Mucosa of stomach (tissue), 1 donor: ENCODE data around the gene C5orf58.

Experiments used
- H3K27me3 ChIP-seq: one replicate; pipeline ENCODE4 v1.7.0; 2013; ENCODE audit warnings: mild to moderate bottlenecking, low read length; ENCODE audit not compliant: control insufficient read depth, insufficient read depth
- H3K36me3 ChIP-seq: one replicate; pipeline ENCODE4 v1.7.0; 2013; ENCODE audit warnings: low read length; ENCODE audit not compliant: control insufficient read depth, insufficient read depth
- H3K4me1 ChIP-seq: one replicate; pipeline ENCODE4 v1.7.0; 2013; ENCODE audit warnings: mild to moderate bottlenecking, low read length; ENCODE audit not compliant: control insufficient read depth, insufficient read depth
- H3K4me3 ChIP-seq: one replicate; pipeline ENCODE4 v1.7.0; 2013; ENCODE audit warnings: low read length
- H3K9ac ChIP-seq: one replicate; pipeline ENCODE4 v1.7.0; 2013; ENCODE audit warnings: mild to moderate bottlenecking, low read length, moderate library complexity
- H3K9me3 ChIP-seq: one replicate; pipeline ENCODE4 v1.7.0; 2013; ENCODE audit warnings: mild to moderate bottlenecking, low read length, moderate library complexity; ENCODE audit not compliant: control insufficient read depth
- donor health status: Pancreatic carcinoma.

Gene C5orf58

GRCh38 chr5:170290498-170290897 is 57.7 kb downstream of the C5orf58 start:
- Histone ChIP-seq H3K9me3 (no peaks in the 10 kb centered on the region), H3K27me3 (no peaks in the 10 kb centered on the region), H3K9ac (no peak overlapping the region), H3K36me3 (no peaks in the 10 kb centered on the region), H3K4me1 (no peaks in the 10 kb centered on the region), H3K4me3 (no peak overlapping the region)

- Histone ChIP-seq H3K4me1 (no peaks in the 10 kb centered on the region), H3K9me3 (no peaks in the 10 kb centered on the region), H3K27me3 (no peaks in the 10 kb centered on the region), H3K36me3 (no peaks in the 10 kb centered on the region), H3K9ac (no peak overlapping the region), H3K4me3 (no peak overlapping the region)
Measured at GRCh38 chr5:170292179-170293104, 59.7 kb downstream of the C5orf58 start.

GRCh38 chr5:170293273-170293672 is 60.5 kb downstream of the C5orf58 start:
- Histone ChIP-seq H3K9me3 (no peaks in the 10 kb centered on the region), H3K27me3 (no peaks in the 10 kb centered on the region), H3K9ac (no peak overlapping the region), H3K36me3 (no peaks in the 10 kb centered on the region), H3K4me1 (no peaks in the 10 kb centered on the region), H3K4me3 (no peak overlapping the region)

GRCh38 chr5:170294057-170294456 is 61.3 kb downstream of the C5orf58 start:
- H3K9me3 ChIP-seq: no peaks in the 10 kb centered on the region
- H3K4me1 ChIP-seq: no peaks in the 10 kb centered on the region
- H3K27me3 ChIP-seq: no peaks in the 10 kb centered on the region
- H3K36me3 ChIP-seq: no peaks in the 10 kb centered on the region
- H3K9ac ChIP-seq: no peak overlapping the region
- no peak overlapping the region for H3K4me3 ChIP-seq

GRCh38 chr5:170294556-170294955 is 61.8 kb downstream of the C5orf58 start:
- Histone ChIP-seq H3K9ac (no peak overlapping the region), H3K4me1 (no peaks in the 10 kb centered on the region), H3K27me3 (no peaks in the 10 kb centered on the region), H3K4me3 (no peak overlapping the region), H3K9me3 (no peaks in the 10 kb centered on the region), H3K36me3 (no peaks in the 10 kb centered on the region)
